Progenitor cell of endocrine pancreas (in vitro differentiated cells): ENCODE data around the gene FOXK1. TPM values are rescaled to one million over a fixed set of nuclear protein-coding genes. Genes with fewer than 3 reads are reported as not detected.

Experiments used
- DNase-seq: peaks from one replicate; pipeline ENCODE4 v3.0.0; 2021; ENCODE audit warnings: low spot score; ENCODE audit not compliant: unreplicated experiment
- H3K27ac Mint-ChIP-seq: 2 replicates; pipeline ENCODE4 v1.8.0; 2021; ENCODE audit warnings: mild to moderate bottlenecking, moderate library complexity, mixed read lengths
- H3K27me3 Mint-ChIP-seq: 2 replicates; pipeline ENCODE4 v1.8.0; 2021; ENCODE audit warnings: mixed read lengths
- H3K36me3 Mint-ChIP-seq: 2 replicates; pipeline ENCODE4 v1.8.0; 2022; ENCODE audit warnings: mixed read lengths; ENCODE audit not compliant: insufficient read depth
- H3K4me1 Mint-ChIP-seq: 2 replicates; pipeline ENCODE4 v1.8.0; 2021; ENCODE audit warnings: low read depth, mixed read lengths
- H3K4me3 Mint-ChIP-seq: 2 replicates; pipeline ENCODE4 v1.8.0; 2021; ENCODE audit warnings: low read depth, mild to moderate bottlenecking, moderate library complexity, mixed read lengths
- H3K9me3 Mint-ChIP-seq: 2 replicates; pipeline ENCODE4 v1.8.0; 2021; ENCODE audit warnings: low read depth, mixed read lengths
- CTCF ChIP-seq: fragments of 200-600 bp; sonication (generic); IDR thresholded peaks from one replicate; pipeline ENCODE4 v1.5.0; 2021; ENCODE audit warnings: antibody characterized with exemption, mild to moderate bottlenecking; ENCODE audit not compliant: unreplicated experiment
- total RNA-seq: library from RNA; stranded (reverse); gene quantifications from 2 replicates; pipeline ENCODE4 v1.2.1, GENCODE V29; 2021

FOXK1 gene
- total RNA-seq, 1 donor from 2014 or later, result 47.6 TPM

- no peaks in the 10 kb centered on the region for H3K27me3 Mint-ChIP-seq
- H3K27ac Mint-ChIP-seq, result no peak overlapping the region
- no peak for DNase-seq
- TF ChIP-seq CTCF, result no peak
- no peaks in the 10 kb centered on the region for H3K9me3 Mint-ChIP-seq
- H3K36me3 Mint-ChIP-seq, result no peaks in the 10 kb centered on the region
- no peak overlapping the region for H3K4me3 Mint-ChIP-seq
- H3K4me1 Mint-ChIP-seq, result peaks cover 27% of the 10 kb centered on the region
Observed at GRCh38 chr7:4702961-4703512, 20.9 kb downstream of the FOXK1 start.

- Mint-ChIP-seq H3K4me3 (no peak overlapping the region), H3K36me3 (no peaks in the 10 kb centered on the region), H3K9me3 (no peaks in the 10 kb centered on the region), H3K27me3 (no peaks in the 10 kb centered on the region), H3K4me1 (peaks cover 32% of the 10 kb centered on the region), H3K27ac (no peak overlapping the region)
- DNase-seq, result no peak
- TF ChIP-seq CTCF, result no peak
Observed at GRCh38 chr7:4703532-4703931, 21.4 kb downstream of the FOXK1 start.

DNA sequence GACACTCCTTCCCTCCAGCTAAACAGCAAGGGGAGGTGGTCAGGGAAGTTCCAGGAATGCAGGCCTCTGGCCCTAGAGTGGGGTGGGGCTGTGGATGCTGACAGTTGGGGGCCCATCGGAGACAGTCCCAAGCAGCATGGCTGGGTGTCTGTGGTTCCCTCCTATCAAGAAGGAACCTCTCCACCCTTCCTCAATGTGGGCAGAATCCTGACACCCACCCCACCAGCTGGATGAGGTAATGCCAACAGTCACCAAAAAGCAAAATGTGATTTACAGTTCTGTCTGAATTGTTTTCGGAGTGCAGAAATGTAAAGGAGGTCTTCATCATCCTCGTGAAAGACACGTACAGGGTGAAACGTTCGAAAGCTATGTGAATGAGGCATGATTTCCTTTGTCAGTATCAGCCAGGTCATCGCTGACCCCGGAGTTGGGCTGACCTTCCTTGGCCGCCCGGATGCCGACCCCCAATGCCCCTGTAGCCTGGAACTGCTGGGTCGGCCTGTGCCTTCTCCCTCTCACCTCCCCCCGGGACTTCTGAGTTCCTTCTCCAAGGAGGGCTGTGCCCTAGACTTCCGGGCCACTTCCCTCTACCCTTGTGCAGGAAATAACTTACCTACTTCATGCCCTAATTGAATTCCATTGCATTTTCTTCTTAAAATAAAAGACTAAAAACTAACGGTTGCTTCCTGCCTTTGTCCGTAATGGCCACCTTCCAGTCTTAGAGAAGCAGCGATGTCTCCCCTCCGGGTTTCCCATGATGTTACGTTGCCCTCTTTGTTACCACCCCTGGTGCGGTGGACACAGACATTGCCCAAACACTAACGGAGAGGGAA, 24.5 kb downstream of the FOXK1 start:
- peak overlapping the region; percentile 25 for H3K27ac Mint-ChIP-seq
- H3K4me1 Mint-ChIP-seq, result peaks cover 23% of the 10 kb centered on the region
- no peaks in the 10 kb centered on the region for H3K9me3 Mint-ChIP-seq
- peaks cover 11% of the 10 kb centered on the region for H3K36me3 Mint-ChIP-seq
- no peak for TF ChIP-seq CTCF
- no peak overlapping the region for H3K4me3 Mint-ChIP-seq
- DNase-seq, result no peak
- H3K27me3 Mint-ChIP-seq, result no peaks in the 10 kb centered on the region

GRCh38 chr7:4707217-4707741, 25.2 kb downstream of the FOXK1 start:
- H3K9me3 Mint-ChIP-seq, result no peaks in the 10 kb centered on the region
- no peak for DNase-seq
- no peak for TF ChIP-seq CTCF
- H3K36me3 Mint-ChIP-seq, result peaks cover 15% of the 10 kb centered on the region
- peaks cover 28% of the 10 kb centered on the region for H3K4me1 Mint-ChIP-seq
- H3K27ac Mint-ChIP-seq, result peak overlapping the region; percentile 25
- no peak overlapping the region for H3K4me3 Mint-ChIP-seq
- H3K27me3 Mint-ChIP-seq, result no peaks in the 10 kb centered on the region

DNA sequence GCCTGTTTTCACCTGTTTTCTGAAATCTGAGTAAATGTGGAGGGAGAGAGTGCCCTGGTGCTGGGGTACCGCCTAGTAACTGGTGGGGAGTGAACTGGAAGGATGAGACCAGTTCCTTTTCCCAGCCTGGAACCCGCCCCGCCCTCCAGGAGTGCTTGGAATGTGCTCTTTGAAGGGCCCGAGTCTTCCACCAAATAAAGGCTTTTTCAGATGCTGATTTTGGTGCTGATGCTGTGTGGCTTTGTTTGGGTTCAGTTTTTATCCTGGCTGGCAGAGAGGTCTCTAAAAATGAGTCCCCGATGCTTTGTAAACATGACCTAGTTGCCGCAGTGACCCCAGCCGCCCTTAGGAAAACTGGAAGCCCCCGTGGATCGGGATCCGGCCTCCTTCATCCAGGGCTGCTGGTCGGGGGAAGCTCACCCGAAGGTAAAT, 25.9 kb downstream of the FOXK1 start:
- TF ChIP-seq CTCF, result no peak
- Mint-ChIP-seq H3K27ac (peak overlapping the region; percentile 64), H3K27me3 (no peaks in the 10 kb centered on the region), H3K36me3 (peaks cover 18% of the 10 kb centered on the region), H3K9me3 (no peaks in the 10 kb centered on the region), H3K4me3 (no peak overlapping the region), H3K4me1 (peaks cover 32% of the 10 kb centered on the region)
- no peak for DNase-seq
